GM12892 (cell line): ENCODE measurements around the gene TMEM8B.

ENCODE experiments used
- POLR2A ChIP-seq: IDR thresholded peaks from 2 replicates; pipeline ENCODE4 v1.6.1; 2011; ENCODE audit warnings: low read depth, low read length, control low read depth
- POLR2AphosphoS5 ChIP-seq: IDR thresholded peaks from 2 replicates; pipeline ENCODE4 v1.6.1; 2011; ENCODE audit warnings: low read depth, low read length, control low read depth

DNA sequence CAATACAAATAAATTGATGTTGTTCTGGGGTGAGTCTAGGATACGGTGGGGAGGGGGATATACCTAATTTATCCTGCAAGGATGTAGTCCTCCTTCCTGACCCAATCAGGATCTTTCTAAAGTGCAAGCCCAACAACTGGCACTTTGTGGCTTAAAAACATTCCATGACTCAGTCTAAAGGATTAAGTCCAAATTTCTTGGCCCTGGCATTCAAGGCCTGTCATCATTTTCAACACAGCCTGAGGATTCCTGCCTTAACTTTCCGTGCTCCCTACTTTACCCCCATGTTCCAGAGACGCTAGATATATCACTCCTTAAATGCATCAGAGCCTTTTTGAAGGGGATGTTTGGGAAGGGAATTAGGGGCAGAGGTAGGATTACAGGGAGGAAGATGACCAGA lies 1.5 kb upstream of the TMEM8B start:
- TF ChIP-seq POLR2A: no peak
- TF ChIP-seq POLR2AphosphoS5: no peak
